GM18519 (cell line): ENCODE measurements around the gene ZNF263.
"Not testable (repeated sequence)": the region's sequence is repeated elsewhere in the genome, so short reads cannot be mapped to it uniquely, and the experiment has no call there.

Experiments used
- ATAC-seq: cut with Tn5 transposase; IDR thresholded peaks from one replicate; pipeline ENCODE4 v1.9.1; 2021; ENCODE audit warnings: mild to moderate bottlenecking, moderate library complexity; ENCODE audit not compliant: unreplicated experiment, low FRiP score

ZNF263 gene

DNA sequence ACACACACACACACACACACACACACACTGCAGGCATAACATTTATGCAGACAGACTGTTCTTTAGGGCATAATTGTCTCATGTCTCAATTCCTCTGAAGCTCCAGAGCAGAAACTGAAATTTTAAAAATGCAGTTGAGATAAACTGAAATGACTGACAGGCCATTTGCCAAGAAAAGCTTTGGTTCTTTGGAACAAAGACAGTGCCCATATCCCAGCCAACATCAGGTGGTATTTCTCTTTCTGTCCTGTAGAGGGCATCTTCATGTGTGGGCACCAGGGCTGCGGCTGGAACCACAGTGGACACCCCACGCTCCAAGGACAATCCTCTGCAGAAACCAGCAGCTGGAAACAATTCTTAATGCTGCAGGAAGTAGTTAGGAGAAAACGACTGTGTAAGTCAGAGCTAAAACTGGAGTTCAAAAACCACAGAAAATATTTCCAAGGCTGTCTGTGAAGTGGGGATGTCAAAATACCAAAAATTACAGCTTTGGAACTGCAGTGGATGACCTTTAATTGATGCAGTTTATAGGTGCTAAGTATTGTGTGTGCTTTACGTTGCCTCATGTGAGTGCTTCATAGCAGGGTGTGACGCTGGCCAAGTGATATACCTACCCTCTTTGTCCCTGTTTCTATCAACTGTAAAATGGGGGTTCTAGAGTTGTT, 16.3 kb upstream of the ZNF263 start:
- no peak for ATAC-seq

DNA sequence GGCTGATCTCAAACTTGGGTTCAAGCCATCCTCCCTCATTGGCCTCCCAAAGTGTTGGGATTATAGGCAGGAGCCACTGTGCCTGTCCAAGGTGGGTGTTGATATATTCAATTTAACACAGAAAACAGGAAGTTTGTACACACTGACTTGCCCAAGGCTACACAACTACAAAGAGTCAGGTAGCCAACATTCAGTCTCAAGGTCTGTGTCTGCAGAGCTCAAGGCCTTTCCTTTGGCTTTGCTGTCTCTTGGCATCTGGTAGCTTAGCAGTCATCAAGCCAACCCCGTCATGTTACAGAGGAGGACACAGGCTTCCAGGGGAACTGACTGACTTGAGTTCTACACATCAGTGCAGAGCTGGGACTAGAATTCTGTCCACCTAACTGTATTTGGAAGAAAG, 15.0 kb upstream of the ZNF263 start:
- ATAC-seq, result no peak

GRCh38 chr16:3270718-3271117, 12.6 kb upstream of the ZNF263 start:
- not testable (repeated sequence) for ATAC-seq

- ATAC-seq, result not testable (repeated sequence)
Observed at GRCh38 chr16:3271281-3271680, 12.0 kb upstream of the ZNF263 start.

DNA sequence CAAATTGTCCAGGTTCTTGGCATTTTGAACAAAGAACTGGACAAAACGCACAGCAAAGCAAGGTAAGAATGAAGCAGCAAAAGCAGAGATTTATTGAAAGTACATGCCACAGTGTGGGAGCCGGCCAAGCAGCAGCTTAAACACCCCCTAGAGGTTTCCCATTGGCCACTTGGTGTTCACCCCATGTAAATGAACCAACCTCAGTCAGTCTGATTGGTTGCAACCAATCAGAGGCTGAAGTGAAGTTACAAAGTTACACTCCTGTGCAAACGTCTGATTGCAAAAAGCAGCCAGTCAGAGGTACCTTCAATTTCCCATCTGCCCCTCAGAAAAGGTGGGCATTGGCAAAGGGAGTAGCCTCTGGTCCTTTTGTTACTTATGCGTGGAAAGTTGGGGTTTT, 8.8 kb upstream of the ZNF263 start:
- no peak for ATAC-seq

DNA sequence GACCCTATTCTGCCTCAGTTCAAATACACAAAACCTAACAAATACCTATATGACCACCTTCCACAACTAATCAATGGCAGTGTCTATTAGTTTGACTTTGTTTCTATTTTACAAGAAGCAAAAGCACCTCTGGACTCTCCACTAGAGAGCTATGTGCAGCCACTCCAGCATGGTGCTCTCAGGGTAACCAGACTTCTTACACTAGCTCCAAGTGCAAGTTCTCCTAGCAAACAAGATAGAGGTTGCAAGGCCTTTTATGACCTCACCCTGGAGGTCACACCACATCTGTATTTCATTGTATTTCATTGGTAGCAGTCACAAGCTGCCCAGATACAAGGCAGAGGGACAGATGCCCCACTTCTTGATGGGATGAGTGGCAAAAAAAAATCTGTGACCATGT, 8.3 kb upstream of the ZNF263 start:
- ATAC-seq, result no peak

DNA sequence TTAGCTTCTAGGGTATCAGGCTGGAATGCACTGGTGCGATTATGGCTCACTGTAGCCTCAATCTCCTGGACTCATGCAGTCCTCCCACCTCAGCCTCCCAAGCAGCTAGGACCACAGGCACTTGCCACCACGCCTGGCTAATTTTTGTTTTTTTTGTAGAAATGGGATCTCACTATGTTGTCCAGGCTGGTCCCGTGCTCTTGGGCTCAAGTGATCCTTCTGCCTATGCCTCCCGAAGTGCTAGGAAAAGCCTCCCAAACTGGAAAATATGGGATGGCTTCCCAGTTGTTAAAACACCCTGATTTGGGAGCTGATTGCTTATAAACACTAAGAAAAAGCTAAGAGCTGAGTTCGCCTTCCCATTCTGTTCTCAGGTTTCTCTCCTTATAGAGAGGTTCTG, 6.6 kb upstream of the ZNF263 start:
- no peak for ATAC-seq

GRCh38 chr16:3281222-3281820, 2.0 kb upstream of the ZNF263 start:
- no peak for ATAC-seq

DNA sequence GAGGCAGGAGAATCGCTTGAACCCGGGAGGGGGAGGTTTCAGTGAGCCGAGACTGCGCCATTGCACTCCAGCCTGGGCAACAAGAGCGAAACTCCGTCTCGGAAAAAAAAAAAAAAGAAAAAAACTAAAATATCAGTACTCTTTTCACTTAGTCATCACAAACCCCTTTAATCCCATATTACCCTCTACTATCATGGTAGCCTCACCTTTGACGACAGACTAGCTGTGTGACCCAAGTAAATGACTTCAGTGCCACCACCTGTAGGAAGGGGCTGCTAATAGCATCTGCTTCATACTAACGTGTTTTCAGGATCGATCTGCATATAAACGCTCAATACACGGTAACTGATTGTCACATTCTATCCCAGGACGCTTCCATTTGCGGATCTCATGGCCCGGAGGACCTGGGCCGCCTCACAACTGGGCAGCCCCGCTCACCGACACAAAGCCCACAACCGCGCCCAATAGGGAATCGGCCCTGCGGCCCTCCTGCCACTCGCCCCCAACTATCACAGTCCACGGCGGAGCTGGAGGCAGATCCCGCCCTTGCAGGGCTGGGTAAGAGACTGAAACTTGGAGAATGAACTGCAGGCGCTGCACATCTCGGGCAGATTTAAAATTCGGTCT, 1.1 kb upstream of the ZNF263 start:
- ATAC-seq, result peak; percentile 12

GRCh38 chr16:3283543-3284447, 504 bp downstream of the ZNF263 start:
- no peak for ATAC-seq

GRCh38 chr16:3285131-3285530, 1.8 kb downstream of the ZNF263 start:
- ATAC-seq, result no peak

- no peak for ATAC-seq
Observed at GRCh38 chr16:3289998-3290673, 6.8 kb downstream of the ZNF263 start.

DNA sequence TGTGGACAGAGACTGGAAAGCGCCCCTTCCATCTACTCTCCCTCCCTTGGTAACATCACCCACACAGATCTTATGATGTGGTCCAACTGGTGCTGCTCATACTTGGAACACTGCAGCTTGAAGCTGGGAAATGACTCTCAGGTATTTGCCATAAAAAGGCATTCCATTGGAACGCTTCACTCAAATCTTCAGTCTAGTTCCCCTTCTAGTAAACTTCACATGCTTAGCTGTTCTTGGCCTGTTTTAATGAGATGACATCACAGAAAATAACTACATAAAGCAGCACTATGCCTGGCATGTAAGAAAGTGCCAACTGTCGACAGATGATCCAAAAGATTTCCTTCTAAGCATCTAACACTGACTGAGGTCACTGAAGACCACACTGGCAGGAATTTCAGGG, 9.3 kb downstream of the ZNF263 start:
- ATAC-seq, result no peak

- ATAC-seq, result no peak
Observed at GRCh38 chr16:3295209-3295608, 11.9 kb downstream of the ZNF263 start.

DNA sequence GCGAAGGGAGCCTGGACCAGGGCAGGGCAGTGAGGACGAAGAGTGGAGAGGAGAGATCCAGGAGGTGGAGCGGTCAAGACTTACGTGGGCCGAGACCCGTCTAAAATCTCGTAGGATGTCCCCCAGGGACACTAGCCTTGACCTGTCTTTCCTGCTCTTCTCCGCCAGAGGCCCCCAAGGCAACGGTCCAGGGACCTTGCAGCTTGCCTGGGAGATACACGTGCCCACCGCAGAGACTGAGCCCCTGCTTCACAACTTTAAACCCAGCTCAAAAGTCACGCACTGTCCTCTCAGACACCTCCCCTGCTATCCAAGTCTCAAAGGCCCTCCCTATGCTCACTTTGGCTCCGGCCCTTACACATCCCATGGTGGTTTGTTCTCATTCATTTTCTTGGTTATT, 12.5 kb downstream of the ZNF263 start:
- ATAC-seq, result no peak

- ATAC-seq, result no peak
Observed at GRCh38 chr16:3304370-3304769, 21.1 kb downstream of the ZNF263 start.

- ATAC-seq, result peak; percentile 54
Observed at GRCh38 chr16:3305109-3306068, 22.1 kb downstream of the ZNF263 start, which contains the start of the genes TIGD7 and ZNF75A. Gene TIGD7, minus strand, starts transcription at chr16:3305430. Its CDS starts 4,816 bp downstream, at chr16:3300614. Gene ZNF75A, plus strand, starts transcription at chr16:3305497. Its CDS starts 2,932 bp downstream, at chr16:3308429.

- ATAC-seq, result no peak
Observed at GRCh38 chr16:3306078-3306477, 22.8 kb downstream of the ZNF263 start.

DNA sequence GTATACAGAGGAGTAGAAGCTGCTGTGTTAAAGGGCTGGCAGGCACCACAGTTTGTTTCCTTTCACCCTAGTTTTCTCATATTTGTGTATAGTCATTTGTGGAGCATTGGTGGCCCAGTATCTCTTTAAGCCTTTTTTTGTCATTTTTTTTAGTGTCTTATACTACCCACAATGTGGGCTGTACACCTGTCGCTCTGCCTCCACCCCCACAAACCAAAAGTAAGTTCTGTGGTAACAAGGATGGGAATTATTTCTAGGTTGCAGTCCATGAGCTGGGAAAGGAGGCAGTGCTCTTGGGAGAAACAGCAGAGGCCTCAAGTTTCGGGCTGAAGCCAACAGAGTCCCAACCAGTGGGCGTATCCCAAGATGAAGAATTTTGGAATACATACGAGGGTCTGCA, 28.2 kb downstream of the ZNF263 start:
- no peak for ATAC-seq
